PFSK-1 (cell line): ENCODE measurements around the gene CYSLTR1.

Source experiments
- FOXP2 ChIP-seq: optimal IDR thresholded peaks from 2 replicates; pipeline ENCODE3; 2011; ENCODE audit warnings: borderline replicate concordance, control low read depth, inconsistent platforms; ENCODE audit not compliant: insufficient read depth; ENCODE audit errors: extremely low read length, extremely low read depth
- POLR2AphosphoS5 ChIP-seq: IDR thresholded peaks from 2 replicates; pipeline ENCODE4 v1.6.1; 2012; ENCODE audit warnings: low read depth, mild to moderate bottlenecking, control low read depth, low read length, moderate library complexity
- SIN3A ChIP-seq: IDR thresholded peaks from 2 replicates; pipeline ENCODE4 v1.6.1; 2012; ENCODE audit warnings: mild to moderate bottlenecking, low read length, moderate library complexity, borderline replicate concordance; ENCODE audit not compliant: insufficient read depth
- TAF1 ChIP-seq: IDR thresholded peaks from 2 replicates; pipeline ENCODE4 v1.6.1; 2012; ENCODE audit warnings: low read length, control low read depth, borderline replicate concordance; ENCODE audit not compliant: insufficient read depth
- TF ChIP-seq, protein P1 (sequence below), 2 experiments: IDR thresholded peaks; 2 replicates each; pipeline versions ENCODE4 v1.6.1 to v1.8.0; 2011 to 2012; ENCODE audit warnings: low read depth in 2 of 2, low read length in 2 of 2, control low read depth in 1 of 2, inconsistent platforms in 1 of 2, mild to moderate bottlenecking in 1 of 2, moderate library complexity in 1 of 2; ENCODE audit not compliant: insufficient read depth in 1 of 2

Gene CYSLTR1

DNA sequence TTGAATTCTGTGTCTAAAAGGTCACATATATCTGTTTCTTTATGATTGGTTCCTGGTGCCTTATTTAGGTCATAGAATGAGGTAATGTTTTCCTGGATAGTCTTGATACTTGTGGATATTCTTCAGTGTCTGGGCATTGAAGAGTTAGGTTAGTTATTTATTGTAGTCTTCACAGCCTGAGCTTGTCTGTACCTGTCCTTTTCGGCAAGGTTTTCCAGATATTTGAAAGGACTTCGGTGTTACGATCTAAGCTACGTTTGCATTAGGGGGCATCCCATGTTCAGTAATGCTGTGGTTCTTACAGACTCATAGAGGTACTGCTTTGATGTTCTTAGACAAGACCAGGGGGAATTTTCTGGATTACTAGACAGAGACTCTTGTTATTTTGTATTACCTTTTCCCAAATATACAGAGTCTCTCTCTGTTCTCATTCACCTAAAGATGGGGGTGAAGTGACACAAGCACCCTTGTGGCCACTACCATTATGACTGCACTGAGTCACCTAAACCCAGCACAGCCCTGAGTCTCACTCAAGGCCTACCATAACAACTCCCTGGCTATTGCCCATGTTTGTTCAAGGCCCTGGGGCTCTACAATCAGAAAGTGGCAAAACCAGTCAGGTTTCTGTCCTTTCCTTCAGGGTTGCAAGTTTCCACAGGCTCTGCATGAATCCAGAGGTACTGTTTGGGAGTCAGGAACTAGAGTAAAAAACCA, 30.1 kb upstream of the CYSLTR1 start:
- no peak for TF ChIP-seq SIN3A
- TF ChIP-seq FOXP2, result no peak
- no peak for TF ChIP-seq TAF1
- TF ChIP-seq POLR2AphosphoS5, result no peak
- TF ChIP-seq, protein P1, sequence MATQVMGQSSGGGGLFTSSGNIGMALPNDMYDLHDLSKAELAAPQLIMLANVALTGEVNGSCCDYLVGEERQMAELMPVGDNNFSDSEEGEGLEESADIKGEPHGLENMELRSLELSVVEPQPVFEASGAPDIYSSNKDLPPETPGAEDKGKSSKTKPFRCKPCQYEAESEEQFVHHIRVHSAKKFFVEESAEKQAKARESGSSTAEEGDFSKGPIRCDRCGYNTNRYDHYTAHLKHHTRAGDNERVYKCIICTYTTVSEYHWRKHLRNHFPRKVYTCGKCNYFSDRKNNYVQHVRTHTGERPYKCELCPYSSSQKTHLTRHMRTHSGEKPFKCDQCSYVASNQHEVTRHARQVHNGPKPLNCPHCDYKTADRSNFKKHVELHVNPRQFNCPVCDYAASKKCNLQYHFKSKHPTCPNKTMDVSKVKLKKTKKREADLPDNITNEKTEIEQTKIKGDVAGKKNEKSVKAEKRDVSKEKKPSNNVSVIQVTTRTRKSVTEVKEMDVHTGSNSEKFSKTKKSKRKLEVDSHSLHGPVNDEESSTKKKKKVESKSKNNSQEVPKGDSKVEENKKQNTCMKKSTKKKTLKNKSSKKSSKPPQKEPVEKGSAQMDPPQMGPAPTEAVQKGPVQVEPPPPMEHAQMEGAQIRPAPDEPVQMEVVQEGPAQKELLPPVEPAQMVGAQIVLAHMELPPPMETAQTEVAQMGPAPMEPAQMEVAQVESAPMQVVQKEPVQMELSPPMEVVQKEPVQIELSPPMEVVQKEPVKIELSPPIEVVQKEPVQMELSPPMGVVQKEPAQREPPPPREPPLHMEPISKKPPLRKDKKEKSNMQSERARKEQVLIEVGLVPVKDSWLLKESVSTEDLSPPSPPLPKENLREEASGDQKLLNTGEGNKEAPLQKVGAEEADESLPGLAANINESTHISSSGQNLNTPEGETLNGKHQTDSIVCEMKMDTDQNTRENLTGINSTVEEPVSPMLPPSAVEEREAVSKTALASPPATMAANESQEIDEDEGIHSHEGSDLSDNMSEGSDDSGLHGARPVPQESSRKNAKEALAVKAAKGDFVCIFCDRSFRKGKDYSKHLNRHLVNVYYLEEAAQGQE (IDR thresholded peaks at IDR 0.05; ENCODE audit: insufficient read depth in 1 of 2, low read depth in 2 of 2, low read length in 2 of 2), result no peak

DNA sequence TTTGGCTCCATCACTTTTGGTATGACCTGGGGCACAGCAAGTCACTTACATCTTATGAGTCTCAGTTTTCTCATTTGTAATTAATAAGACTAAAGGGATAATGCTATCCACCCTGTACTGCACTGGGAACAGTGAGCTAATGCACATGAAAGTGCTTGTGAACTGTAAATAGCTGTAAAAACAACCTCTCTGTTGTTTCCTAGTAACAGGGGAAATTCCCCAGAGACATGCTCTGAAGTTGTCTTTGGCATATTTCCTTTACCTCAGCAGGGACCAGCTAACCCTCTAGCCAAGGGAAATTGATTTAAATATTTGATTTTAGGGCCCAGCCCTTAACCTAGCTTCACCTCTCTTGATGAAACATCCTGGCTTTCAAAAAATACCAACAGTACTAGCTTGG, 6.1 kb upstream of the CYSLTR1 start:
- no peak for TF ChIP-seq FOXP2
- TF ChIP-seq SIN3A, result no peak
- TF ChIP-seq, protein P1 (IDR thresholded peaks at IDR 0.05; ENCODE audit: insufficient read depth in 1 of 2, low read depth in 2 of 2, low read length in 2 of 2), result no peak
- TF ChIP-seq TAF1, result no peak
- TF ChIP-seq POLR2AphosphoS5, result no peak

DNA sequence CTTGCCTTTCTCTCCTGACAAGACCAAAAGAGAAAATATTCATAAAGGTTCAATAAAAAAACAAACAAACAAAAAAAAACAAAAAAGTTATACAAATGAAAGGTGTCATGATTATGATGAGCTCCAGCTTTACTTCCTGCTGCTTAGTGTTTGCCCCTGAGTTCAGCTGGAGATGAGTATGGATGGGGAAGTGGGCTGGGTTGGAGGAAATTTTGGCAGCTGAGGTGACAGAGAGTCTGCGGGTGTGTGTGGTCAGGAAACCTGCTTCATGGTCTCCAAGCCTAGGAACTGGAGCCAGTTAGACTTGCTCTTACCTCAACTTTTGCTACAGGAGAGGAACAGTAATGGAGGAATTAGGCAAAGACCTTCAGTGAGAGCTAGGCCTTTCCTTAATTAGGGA, 4.3 kb upstream of the CYSLTR1 start:
- TF ChIP-seq POLR2AphosphoS5, result no peak
- TF ChIP-seq, protein P1 (IDR thresholded peaks at IDR 0.05; ENCODE audit: insufficient read depth in 1 of 2, low read depth in 2 of 2, low read length in 2 of 2), result no peak

DNA sequence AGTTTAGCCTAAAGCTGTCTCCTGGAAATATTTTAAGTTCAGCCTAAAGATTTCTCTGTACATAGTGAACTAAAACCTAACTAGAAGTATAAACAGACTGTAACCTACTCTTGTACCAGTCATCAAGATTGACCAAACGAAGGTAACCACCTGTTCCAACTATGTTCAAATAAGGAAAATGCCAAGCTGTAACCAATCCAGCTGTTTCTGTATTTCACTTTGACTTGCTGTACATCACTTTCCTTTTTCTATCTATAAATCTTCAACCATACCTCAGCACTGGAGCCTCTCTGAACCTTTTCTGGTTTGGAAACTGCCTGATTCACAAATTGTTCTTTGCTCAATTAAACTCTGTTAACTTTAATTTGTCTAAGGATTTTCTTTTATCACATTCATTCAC, 3.1 kb upstream of the CYSLTR1 start:
- TF ChIP-seq, protein P1 (IDR thresholded peaks at IDR 0.05; ENCODE audit: insufficient read depth in 1 of 2, low read depth in 2 of 2, low read length in 2 of 2), result no peak
- no peak for TF ChIP-seq FOXP2

DNA sequence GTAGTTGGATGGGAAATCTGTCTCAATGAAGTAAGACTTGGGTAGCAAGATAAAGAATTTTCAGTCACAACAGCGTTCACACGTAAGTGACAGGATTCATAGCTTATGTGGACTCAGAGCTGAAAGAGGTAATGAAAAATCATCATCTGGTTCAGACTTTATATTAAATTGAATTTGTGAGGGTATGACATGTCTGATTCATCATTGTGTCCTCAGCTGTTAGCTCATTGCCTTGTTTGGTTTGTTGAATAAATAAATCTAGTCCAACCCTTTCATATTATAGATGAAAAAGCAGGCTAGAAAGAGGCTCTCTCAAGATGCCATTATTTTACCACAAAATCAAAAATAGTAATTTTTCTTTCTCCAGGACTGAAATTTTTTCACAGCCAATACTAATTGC, 2.7 kb upstream of the CYSLTR1 start:
- TF ChIP-seq TAF1 (no peak), SIN3A (no peak), POLR2AphosphoS5 (no peak), FOXP2 (no peak)
- TF ChIP-seq, protein P1 (IDR thresholded peaks at IDR 0.05; ENCODE audit: insufficient read depth in 1 of 2, low read depth in 2 of 2, low read length in 2 of 2), result no peak
